HTR-8/SVneo (cell line): Measurements from ENCODE around the gene ARL8A.
"Not testable (repeated sequence)": the region's sequence is repeated elsewhere in the genome, so short reads cannot be mapped to it uniquely, and the experiment has no call there.

Experiments
- DNase-seq: peaks from one replicate; pipeline ENCODE4 v3.0.0; 2011; ENCODE audit warnings: low spot score, mixed read lengths; ENCODE audit not compliant: insufficient read length
- FAIRE-seq: peaks from 2 replicates; lab custom pipeline; 2011; peaks lifted over from hg19 to GRCh38; lab: Jason Lieb, UNC

Gene ARL8A

DNA sequence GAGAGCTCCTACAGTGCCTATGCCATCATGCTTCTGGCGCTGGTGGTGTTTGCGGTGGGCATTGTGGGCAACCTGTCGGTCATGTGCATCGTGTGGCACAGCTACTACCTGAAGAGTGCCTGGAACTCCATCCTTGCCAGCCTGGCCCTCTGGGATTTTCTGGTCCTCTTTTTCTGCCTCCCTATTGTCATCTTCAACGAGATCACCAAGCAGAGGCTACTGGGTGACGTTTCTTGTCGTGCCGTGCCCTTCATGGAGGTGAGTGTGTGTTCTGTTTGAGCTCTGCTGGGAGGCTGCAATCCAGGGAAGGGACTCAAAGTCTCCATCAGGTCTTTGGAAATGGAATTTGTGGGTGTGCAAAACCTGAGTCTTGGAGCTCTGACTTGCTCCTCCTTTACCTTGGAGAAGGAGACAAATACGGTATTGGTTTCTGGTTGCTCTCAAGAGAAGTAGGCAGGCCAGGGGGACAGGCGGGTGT, 21.2 kb downstream of the ARL8A start:
- no peak for FAIRE-seq
- no peak for DNase-seq

DNA sequence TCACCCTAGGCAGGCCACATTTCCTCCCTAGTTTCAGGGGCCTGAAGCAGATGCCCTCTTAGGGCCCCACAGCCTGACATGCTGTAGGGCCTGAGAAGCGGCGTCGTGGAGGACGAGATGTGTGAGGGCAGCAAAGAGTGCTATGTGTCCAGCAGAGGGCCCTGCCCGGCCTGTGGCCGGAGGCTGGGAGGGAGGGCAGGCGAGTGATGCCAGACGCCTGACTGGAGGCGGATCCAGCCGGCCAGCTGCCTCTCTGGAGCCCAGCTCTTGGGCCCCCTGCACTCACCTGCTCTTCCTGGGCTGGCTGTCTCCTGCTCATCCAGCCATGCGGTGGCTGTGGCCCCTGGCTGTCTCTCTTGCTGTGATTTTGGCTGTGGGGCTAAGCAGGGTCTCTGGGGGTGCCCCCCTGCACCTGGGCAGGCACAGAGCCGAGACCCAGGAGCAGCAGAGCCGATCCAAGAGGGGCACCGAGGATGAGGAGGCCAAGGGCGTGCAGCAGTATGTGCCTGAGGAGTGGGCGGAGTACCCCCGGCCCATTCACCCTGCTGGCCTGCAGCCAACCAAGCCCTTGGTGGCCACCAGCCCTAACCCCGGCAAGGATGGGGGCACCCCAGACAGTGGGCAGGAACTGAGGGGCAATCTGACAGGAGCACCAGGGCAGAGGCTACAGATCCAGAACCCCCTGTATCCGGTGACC, 21.8 kb downstream of the ARL8A start, which contains the start of gene GPR37L1:
Gene GPR37L1 (plus strand): TSS at position 279 of the 697 bp plus-strand sequence. CDS start 47 bp downstream, at position 326.
- DNase-seq (peak; percentile 55), FAIRE-seq (no peak)

DNA sequence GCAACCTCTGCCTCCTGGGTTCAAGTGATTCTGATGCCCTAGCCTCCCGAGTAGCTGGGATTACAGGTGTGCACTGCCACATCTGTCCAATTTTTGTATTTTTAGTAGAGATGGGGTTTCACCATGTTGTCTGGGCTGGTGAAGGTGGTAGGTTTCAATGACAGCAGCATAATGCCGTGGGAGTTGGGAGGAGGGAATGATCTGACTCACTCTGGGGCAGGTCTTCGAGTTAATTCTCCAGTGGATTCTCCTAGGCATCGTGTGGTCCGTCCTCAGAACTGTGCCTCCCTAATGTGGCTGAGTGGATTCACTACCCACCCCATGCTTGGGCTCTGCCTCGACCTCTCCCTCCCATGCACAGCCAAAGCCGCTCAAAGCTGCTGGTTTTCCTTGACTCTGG, 23.5 kb downstream of the ARL8A start:
- no peak for FAIRE-seq
- DNase-seq = no peak

DNA sequence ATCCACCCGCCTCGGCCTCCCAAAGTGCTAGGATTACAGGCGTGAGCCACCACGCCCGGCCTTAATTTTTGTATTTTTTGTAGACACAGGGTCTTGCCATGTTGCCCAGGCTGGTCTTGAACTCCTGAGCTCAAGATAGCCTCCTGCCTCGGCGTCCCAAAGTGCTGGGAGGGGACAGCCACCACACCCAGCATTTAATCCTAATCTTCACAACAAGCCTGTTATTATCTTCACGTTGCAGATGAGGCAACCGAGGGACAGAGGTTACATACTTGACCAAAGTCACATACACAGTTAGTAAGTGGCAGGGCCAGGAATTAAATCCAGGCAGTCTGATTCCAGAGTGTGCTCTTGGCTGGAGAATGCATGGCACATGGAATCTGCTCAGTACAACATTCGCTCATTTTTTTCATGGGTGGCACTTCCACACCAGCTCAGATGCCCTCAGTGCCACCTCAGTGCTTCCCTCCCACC, 26.6 kb downstream of the ARL8A start:
- DNase-seq = no peak

DNA sequence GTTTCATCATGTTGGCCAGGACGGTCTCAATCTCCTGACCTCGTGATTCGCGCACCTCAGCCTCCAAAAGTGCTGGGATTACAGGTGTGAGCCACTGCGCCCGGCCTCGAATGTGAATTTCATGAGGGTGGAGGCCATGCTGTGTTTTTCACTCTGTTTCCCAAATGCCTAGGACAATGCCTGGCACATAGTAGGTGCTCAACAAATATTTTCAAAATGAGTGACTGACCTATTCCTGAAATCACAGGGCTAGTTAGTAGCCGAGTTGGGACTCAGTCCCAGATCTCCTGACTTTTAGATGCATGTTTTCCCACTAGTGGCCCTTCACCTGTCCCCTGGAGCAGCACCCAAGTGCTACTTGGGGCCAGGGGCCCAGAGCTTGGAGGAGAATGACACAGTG, 28.2 kb downstream of the ARL8A start:
- no peak for DNase-seq
- FAIRE-seq = no peak

More for the DNA sequence above, 26.6 kb downstream of the ARL8A start:
- FAIRE-seq = no peak

DNA sequence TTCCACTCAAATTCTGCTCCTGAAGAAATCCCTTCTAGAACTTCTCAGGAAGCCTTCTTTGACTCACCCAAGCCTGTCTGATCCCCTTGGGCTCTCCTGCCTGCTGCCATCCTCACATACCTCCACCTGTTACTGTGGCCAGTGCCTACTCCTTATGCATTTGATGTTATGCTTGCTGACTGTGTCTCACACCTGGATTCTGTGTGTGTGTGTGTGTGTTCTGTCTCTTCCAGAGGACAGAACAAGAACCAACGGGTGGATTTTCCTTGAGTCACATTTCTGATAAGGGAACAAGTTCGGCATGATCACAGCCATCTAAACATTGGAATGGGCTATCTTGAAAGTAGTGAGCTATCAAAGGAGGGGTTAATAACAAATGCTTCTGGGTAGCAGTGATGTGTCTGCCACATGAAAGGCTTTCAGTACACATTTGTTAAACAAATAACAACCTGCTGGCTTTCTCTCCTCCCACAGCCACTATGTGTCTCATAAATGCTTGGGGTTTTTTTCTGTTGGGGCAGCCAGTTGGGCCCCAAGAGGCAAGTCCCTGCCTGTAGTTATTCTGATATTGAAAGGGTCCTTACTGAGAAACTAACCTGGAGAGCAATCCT, 30.7 kb downstream of the ARL8A start:
- DNase-seq (no peak), FAIRE-seq (no peak)

DNA sequence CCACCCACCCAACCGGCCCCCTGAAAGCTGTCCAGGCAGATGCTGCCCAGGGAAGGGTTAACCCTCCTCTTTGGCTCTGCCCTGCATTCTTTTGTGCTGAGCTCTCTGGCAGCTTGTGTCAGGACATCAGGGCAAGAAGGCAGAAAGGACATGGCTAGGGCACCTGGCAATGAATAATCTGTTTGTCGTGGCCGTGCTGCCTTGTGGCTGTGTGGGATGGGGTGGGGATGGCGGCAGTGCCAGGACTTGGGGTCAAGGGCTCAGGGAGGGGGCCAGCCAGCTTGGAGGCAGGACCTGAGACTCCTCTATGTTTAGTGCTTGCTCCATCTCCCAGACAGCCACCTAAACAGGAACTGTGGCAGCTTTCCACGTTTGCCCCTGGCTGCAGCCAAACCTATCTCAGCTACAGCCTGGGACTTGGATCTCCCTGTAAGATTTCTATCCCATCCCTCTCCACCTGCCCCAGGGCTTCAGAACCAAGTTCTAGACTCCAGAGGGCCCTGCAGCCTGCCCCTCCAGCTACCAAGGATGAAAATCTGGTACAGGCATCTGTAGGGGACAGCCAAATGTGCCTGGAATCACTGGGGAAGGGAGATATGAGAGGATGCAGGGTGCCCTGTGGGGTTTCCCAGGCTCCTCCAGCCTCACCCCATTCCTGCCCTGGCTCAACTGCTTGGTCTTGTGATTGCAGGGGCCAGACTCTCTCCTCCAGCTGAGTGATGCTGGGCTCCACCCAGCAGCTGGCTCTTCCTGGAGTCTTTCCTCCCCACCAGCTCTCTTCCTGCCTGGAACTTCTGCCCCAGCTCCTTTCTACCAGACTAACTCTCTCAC, 31.5 kb downstream of the ARL8A start:
- DNase-seq (peak; percentile 67), FAIRE-seq (no peak)

DNA sequence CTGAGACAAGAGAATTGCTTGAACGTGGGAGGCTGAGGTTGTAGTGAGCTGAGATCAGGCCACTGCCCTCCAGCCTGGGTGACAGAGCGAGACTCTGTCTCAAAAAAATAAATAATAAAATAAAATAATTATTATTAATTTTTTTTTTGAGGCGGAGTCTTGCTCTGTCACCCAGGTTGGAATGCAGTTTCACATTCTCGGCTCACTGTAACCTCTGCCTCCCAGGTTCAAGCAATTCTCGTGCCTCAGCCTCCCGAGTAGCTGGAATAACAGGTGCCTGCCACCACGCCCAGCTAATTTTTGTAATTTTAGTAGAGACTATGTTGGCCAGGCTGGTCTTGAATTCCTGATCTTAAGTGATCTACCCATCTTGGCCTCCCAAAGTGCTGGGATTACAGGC, 32.9 kb downstream of the ARL8A start:
- not testable (repeated sequence) for FAIRE-seq

DNA sequence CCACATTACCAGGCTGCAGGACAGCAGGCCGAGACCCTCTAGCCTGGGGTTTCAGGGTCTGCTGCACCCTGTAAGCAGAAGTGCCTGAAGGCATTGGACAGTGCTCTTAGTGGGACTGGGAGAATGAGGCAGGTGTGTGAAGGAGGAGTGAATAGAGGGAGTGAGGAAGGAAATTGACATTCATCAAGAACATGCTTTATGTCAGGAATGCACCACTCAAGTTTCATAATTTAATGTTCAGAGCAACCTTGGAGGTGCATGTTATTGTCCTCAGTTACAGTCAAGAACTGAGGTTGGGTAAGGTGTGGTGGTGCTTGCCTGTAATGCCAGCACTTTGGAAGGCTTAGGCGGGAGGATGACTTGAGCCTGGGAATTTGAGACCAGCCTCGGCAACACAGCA, 33.6 kb downstream of the ARL8A start:
- no peak for FAIRE-seq
- no peak for DNase-seq

More for the DNA sequence above, 32.9 kb downstream of the ARL8A start:
- not testable (repeated sequence) for DNase-seq

DNA sequence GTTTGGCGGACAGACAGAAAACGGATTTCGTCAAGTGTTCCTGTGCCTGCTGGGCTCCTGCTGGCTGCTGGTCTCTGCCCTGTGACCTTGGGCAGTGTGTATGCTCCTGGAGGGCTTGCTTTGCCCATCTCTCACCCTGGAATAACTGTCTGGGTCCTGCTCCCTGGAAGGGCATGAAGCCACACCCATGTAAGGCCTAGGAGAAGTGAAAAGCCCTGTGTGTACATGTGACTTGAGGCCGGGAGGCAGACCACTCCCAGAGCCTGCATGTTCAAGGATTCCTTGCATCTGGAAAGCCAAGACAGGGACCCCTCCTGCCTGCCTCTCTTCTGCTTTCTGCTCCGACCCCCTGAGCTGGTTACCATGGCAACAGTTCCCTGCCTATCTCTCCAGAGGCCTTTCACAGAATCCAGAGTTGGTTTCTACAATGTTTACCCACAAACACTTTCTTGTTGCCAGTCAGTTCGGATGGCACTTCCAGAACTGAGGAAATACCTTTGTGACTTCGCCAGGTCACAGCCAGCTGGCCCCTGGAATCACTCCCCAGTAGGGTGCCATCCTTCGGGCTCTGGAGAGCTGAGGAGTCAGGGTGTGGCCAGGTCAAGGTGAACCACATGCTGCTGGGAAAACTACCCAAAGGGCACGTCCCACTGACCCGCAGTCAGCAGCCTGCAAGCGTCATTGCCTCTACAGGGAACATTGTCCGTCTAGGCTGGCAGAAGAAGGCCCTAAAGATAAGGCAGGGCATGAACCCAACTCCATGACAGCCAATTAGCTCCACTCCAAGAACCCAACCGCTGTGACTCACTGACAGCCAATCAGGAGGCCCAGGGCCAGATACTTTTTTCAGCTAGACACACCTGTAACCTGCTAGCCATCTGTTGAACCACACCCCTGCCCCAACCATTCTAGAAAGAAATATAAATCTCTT, 36.5 kb downstream of the ARL8A start:
- DNase-seq = no peak
- FAIRE-seq = no peak

DNA sequence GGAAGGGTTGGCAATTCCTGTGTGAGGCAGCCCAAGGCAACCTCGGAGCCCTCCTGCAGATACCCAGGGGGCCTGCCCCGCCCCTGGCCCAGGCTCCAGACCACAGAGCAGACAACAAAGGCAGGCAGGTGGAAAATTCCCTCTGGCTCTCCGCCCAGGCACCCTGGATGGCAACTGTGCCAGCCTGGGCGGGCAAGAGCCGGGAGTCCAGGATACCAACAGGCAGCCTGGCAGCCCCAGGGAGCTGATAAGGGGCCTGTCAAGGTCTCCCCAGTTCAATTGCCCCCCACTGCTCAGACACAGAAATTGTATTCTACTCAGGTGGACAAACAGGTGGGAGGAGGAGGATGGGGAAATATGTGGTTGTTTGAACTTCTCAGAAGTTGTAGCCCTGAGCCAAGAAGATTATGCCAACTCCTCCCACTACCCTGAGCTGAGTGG, 37.2 kb downstream of the ARL8A start:
- no peak for DNase-seq
- no peak for FAIRE-seq

DNA sequence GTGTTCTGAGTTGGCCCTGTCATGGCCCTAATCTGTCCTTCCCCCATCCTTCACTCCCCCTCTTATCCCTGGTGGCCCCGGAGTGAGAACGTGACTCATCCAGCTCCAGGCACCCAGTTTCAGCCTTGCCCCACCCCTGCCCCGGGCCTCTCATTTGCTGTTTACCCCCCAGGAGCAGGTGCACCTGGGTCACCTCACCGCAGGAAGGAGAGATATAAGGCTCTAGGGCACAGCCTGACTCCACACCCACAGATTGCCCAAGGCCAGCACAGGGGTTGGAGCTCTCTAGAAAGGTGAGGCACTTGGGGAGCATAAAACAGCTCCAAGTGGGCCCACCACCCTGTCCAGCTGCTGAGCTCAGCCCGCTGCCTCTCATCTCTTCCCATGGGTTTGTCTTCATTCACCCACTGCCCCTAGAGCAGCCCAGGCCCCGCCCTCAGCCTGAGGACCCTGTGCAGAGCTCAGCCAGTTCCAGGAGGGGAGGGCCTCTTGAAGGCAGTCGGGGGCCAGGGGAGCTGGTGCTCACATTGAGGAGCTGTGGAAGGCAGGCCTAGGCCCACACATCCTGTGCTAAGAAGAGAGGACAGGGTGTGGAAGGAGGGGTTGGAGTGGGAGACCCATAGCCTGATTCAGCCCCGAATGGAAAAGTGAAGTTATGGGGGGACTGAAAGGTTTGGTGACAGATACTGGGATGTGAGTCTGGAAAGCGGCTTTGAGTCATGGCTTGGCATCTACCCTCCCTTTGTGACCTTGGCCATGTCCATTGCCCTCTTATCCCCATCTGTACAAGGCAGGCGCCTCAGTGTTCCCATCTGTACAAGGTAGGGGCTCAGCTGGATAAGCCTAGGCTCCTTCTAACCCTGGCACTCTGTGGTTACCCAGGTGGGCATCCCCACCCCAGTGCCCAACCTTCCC, 37.9 kb downstream of the ARL8A start:
- FAIRE-seq (no peak), DNase-seq (no peak)

DNA sequence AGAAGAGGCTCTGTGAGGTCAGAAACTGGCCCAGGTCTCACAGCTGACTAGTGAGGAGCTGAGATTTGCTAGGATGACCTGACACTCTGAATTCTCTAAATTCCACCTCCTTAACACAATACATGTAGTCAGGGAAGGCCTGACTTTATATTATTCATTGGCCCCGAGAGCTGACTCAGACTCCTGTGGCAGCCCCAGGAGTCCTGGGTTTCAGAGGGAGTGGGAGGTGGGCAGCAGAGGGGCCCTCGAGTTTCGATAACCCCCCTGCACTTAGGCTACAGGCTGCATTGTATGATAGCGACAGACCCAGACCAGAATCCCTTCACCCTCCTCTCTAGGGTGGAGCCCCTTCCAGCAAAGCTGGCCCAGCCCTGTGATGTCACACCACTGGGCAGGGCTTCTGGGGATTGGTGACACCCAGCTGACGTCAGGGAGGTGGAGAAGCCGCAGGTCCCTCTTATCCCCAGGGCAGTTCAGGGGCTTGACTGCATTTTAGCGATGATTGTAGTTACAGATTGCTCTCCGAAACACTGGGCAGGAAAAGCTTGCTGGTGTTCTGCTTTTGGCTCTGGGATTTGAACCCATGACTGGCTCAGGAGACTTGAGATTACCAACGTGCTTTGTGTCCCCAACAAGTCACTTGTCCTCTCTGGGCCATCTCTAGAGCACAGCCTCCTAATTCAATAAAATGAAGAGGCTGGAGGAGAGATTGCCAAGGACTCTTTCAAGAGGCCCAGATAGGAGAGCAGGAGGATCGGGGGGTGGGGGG, 38.8 kb downstream of the ARL8A start:
- DNase-seq (peak; percentile 87), FAIRE-seq (no peak)

DNA sequence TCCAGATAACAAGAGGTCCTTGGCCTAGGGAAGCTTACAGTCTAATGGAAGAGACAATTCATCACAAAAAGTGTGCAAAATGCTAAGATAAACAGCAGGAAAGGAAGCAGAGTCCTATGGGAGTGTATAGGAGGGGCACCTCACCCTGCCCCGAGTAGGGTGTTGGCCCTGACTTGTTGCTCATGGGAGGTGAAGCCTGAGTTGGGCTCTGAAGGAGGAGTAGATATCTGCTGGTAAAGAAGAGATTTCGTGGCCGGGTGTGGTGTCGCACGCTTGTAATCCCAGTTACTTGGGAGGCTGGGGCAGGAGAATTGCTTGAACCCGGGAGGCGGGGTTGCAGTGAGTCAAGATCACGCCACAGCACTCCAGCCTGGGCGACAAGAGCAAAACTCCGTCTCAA, 40.5 kb downstream of the ARL8A start:
- no peak for FAIRE-seq
- DNase-seq = no peak

DNA sequence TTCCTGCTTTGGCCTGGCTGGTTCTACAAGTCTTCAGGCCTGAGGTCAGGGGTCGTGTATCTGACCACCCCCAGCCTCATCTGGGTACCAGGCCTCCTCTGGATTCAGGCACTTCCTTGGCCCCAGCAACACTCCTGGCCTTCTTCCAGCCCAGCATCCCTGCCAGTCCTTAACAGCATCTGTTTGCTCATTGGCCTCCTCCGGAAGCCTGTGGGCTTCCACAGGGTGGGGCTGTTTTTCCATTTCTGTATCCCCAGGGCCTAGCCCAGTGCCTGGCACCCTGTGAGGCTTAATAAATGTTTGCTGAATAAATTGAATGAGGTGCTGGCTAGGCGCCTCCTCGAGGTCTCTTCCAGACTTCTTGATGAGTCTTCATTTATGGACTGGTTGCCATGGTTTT, 43.4 kb downstream of the ARL8A start:
- DNase-seq (no peak), FAIRE-seq (no peak)

DNA sequence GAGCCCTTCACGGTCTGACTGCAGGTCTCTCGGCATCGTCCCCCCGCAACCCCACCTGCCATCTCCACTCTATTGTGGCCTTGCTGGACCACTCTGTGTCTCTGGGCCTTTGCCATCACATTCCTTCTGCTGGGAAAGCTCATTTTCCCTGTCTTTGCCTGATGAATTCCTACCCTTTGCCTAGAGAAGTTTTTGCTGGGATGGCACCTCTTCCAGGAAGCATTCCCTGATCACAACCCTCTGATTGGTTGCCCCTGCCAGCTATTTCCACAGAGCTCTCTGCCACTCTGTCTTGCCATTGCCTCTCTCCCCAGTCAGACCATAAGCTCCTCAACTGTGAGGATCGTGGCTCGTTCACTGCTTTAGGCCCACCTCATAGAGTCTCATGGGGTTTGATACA, 50.7 kb downstream of the ARL8A start:
- FAIRE-seq = no peak
- DNase-seq = no peak

DNA sequence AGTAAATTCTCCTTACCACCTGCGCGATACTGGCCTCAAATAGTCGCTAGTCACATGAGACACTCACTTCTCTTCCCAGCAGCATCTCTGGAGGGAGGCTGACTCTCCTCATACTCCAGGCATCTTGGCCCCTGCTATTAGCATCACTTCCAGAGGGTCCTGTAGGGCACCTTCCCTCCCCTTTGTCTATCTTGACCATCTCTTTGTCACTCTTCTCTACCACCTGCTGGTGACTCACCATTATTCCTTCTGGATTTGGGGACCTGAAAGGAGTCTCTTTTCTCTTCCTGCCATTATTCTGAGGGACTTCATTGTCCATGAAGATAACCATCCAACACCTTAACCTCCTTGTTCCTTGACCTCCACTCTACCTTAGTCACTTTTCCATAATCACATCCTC, 53.5 kb downstream of the ARL8A start:
- no peak for DNase-seq
- FAIRE-seq = no peak

DNA sequence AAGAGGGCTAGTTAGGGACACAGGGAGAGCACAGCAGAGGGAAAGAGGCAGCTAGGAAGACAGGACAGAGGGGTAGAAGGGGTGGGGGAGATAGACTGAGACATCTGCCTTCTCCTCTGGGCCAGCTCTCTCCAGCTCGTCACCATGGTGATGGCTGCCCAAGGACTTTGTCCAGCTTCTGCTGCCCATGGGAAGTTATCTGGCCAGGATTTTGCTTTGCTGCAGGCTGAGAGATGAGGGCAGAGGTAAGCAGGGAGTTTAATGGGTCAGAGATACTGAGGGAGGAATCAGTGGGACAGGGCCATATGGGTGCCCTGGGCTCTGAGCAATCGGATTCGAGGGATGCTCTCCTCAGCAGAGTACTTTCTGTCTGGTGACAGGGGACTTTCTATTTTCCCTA, 56.3 kb downstream of the ARL8A start:
- DNase-seq (no peak), FAIRE-seq (no peak)
